LNCaP clone FGC (cell line): Measurements from ENCODE around the gene CYP26A1.

Experiments used
- DNase-seq: peaks from one replicate; pipeline ENCODE4 v3.0.0-alpha.2; 2011; ENCODE audit warnings: low read depth
- H3K4me3 ChIP-seq: 2 replicates; pipeline ENCODE4 v1.5.1; 2011; ENCODE audit warnings: mild to moderate bottlenecking, low read depth, low read length, control low read depth
- TF ChIP-seq, protein P1 (sequence below): IDR thresholded peaks from 2 replicates; pipeline ENCODE4 v1.5.1; 2012; ENCODE audit warnings: mild to moderate bottlenecking; ENCODE audit not compliant: control insufficient read depth, insufficient read depth; ENCODE audit errors: extremely low read depth

Gene CYP26A1

DNA sequence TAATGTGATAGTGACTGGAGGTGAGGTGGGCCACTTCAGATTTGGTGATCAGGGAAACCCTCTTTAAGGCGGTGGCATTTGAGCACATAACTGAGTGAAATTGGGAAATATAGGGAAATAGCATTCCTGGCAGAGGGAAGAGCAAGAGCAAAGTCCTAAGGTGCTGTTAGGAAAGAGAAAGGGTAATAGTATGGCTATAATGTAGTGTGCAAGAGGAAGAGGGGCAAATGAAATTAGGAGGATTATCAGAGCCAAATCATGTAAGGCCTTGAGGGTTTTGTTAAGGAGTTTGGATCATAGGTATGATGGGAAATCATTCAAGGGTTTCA lies 40.9 kb upstream of the CYP26A1 start:
- no peak for DNase-seq
- TF ChIP-seq, protein P1, sequence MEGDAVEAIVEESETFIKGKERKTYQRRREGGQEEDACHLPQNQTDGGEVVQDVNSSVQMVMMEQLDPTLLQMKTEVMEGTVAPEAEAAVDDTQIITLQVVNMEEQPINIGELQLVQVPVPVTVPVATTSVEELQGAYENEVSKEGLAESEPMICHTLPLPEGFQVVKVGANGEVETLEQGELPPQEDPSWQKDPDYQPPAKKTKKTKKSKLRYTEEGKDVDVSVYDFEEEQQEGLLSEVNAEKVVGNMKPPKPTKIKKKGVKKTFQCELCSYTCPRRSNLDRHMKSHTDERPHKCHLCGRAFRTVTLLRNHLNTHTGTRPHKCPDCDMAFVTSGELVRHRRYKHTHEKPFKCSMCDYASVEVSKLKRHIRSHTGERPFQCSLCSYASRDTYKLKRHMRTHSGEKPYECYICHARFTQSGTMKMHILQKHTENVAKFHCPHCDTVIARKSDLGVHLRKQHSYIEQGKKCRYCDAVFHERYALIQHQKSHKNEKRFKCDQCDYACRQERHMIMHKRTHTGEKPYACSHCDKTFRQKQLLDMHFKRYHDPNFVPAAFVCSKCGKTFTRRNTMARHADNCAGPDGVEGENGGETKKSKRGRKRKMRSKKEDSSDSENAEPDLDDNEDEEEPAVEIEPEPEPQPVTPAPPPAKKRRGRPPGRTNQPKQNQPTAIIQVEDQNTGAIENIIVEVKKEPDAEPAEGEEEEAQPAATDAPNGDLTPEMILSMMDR = no peak
- no peak overlapping the region for H3K4me3 ChIP-seq

DNA sequence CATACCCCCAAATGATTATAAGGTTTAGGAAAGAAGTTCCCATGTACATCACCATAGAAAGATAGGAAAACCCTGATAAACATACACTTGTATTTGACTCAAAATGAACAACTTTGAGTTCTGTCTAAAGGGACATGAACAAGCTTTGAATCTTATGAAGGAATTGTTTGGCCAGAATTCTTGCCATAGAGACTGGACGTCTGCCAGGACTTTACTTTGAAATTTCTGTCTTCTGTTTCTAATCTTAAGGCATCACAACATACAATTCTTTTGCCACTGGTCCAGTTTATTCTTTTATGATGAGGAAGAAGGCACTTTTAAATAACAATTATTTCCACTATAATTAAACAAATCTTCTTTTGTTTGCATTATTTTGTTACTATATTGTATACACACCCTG lies 39.3 kb upstream of the CYP26A1 start:
- no peak overlapping the region for H3K4me3 ChIP-seq
- no peak for DNase-seq
- TF ChIP-seq, protein P1 = no peak

DNA sequence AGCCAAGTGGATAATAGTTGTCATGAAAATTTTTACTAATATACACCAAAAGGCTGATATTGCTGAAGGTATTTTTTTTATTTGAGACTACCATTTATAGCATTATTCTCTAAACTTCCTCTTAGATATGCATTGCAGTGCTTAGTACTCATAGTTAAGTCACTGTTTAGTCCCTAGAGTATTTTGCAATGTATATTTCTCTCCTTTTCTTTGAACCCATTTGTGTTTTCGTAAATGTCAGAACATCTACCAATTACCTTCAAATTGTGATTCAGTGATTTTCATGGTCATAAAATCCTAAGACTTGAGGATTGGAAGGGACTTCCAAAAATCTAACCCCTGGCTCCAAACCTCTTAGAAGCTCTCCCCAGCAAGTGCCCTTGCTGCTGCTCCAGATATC lies 34.6 kb upstream of the CYP26A1 start:
- DNase-seq = no peak
- H3K4me3 ChIP-seq = no peak overlapping the region
- TF ChIP-seq, protein P1 = no peak

DNA sequence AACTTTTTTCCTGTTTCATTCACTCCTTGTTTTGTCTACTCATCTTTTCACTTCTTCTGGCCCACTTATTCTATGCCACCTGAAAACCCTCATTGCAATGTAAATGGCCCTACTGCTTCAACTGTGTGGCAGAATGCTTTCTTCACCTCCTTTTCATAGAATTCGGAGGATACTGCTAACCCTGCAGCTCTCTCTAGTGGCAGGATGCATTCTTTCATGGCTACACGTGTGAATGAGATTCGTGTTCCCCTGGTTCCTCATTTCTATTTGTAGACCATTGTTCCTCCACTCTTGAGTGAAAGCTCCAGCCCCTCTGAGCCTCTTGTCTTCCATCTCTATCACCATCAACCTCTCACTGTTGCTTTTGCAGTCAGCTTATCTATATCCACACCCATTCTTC lies 34.0 kb upstream of the CYP26A1 start:
- DNase-seq = no peak
- H3K4me3 ChIP-seq = no peak overlapping the region
- TF ChIP-seq, protein P1 = peak; percentile 79

DNA sequence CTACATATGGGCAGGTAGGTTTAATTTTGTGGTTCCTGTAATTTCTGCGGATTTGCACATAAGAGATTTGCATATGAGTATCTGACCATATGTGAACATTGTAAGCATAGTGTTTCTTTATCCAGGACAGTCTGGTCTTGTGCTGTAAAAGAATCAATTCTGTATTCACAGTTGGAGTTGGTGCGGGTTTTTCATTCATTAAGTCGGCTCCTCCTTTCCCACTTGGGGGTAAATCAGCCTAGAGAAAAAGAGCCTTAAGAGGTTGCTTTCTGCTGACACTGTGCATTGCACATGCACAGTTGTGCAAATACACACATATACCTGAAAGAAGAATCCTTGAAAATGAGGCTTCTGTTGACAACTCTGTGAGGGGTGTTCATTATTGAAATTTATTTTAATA lies 19.2 kb upstream of the CYP26A1 start:
- no peak for DNase-seq
- TF ChIP-seq, protein P1 = no peak
- H3K4me3 ChIP-seq = no peak overlapping the region

DNA sequence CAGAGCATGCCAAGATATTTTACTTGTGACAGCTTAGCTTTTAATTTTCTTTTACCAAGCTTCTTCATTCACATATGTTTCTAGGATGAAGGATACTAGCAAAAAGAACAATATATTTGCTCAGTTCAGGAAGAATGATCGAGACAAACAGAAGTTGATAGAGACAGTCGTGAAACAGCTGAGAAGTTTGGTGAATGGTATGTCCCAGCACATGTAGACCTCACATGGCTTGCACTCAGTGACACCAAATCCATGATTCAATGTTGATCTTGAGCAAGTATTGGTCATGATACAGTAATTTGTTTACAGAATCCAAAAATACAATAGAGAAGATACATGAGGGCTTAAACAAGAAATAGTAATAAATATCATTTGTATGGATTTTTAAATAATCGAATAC lies 15.6 kb upstream of the CYP26A1 start:
- TF ChIP-seq, protein P1 = no peak
- no peak for DNase-seq
- H3K4me3 ChIP-seq = no peak overlapping the region

DNA sequence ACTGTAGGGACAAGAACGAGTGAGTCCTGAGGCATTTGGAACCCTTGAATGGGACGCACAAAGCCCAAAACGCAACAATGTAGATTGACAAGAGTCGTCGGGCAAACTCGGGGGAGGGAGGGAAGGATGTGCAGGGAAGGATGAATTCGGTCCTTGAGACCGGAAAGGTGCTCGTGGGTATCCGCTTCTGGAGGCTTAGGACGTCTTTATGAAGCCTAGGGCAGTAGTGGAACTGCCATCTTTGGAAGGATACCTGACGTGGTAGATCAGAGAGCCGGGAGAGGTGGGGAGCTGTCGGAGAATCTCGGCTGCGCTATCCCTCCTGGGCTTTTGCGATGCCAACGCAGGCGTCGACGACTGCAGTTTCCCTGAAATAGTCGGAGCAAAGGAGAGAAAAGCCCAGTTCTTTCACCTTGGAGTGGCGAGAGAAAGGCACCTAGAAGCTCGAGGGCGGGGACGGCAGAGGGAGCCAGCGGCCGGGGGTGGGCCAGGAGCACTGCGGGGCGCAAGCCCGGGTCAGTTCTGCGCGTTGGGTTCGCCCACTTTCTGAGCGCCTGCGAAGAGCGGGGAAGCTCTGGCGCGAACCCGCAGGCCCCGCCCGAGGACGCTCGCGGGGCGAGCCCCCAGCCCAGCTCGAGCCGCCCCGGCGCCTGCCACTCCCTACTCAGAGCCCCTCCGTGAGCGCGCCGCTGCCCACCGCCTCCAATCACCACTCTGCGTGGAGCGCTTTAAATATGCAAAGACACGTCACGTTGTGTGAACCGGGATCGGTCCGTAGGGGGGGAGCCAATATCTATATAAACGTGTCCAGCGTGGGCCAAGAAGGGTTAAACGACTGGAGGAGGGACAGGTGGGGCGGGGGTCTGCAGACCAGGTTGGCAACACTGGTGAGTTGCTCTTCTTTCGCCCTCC lies 13.5 kb upstream of the CYP26A1 start, which contains the start of gene CYP26C1:
CYP26C1 (plus strand) TSS at position 824 of the 912 bp plus-strand sequence. CDS start 466 bp downstream, outside the sequence.
- DNase-seq = no peak
- TF ChIP-seq, protein P1 = no peak
- no peak within 1 kb of the TSS for H3K4me3 ChIP-seq
